Renal pelvis (tissue), 4 donors: ENCODE data around the gene TECPR1. TPM values are rescaled to one million over a fixed set of nuclear protein-coding genes. Genes with fewer than 3 reads are reported as not detected.
"Not testable (repeated sequence)": the region's sequence is repeated elsewhere in the genome, so short reads cannot be mapped to it uniquely, and the experiment has no call there.

Source experiments
- DNase-seq: peaks from one replicate; pipeline ENCODE4 v3.0.0-alpha.2; 2013
- polyA plus RNA-seq, 3 donors: library from polyadenylated mRNA; unstranded; fragments of 120-200 nt; gene quantifications; one replicate each; pipeline ENCODE4 v1.2.1, GENCODE V29; 2013; ENCODE audit not compliant: insufficient read length in 3 of 3

TECPR1 gene
- polyA plus RNA-seq, 3 donors: 15.9 to 28.5 (median 23.1) TPM

DNA sequence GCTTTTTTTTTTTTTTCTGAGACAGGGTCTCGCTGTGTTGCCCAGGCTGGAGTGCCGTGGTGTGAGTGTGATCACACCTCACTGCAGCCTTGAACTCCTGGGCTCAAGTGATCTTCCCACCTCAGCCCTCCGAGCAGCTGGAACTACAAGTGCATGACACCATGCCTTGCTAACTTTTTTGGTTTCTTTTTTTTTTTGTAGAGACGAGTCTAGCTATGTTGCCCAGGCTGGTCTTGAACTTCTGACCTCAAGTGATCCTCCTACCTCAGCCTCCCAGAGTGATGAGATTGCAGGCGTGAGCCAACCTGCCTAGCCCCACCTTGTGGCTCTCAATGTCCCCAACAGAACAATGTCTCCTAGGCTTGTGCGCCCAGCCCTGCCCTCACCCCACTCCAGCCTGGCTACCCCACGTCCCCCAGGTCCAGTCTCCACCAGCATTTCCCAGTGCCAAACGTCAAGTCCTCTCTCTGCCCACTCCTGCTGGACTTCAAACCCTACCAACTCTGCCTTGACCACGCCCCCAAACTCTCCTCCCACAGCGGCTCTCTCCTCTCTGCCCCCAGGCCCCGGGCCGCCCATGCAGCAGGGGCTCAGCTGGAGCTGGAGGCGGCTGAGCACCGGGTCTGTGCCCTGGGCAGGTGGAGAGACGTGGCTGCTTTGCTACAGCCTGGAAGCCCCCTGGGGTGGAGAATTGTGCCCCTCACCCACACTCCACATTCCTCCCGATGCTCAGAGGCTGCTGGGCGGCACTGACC, 21.9 kb downstream of the TECPR1 start:
- no peak for DNase-seq

GRCh38 chr7:98229441-98229840, 22.6 kb downstream of the TECPR1 start:
- no peak for DNase-seq

DNA sequence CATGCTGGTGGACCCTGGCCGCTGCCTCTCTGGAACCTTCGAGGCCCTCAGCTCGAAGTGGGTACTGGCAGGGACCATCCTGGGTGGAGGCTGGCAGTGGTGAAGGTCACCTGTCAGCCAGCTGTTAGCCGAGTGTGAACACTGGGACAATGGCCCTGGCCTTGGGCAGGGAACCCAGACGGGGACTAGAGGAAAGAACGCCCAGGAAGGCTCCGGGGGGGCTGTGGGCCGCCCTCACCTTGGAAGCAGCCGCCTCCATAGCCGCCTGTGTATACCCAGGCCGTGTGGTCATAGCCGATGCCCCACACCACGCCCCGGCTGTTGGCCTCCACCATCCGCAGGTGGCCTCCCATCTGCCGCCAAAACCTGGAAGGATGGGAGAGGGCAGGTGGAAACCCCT, 23.2 kb downstream of the TECPR1 start:
- DNase-seq: no peak

GRCh38 chr7:98227939-98228338, 24.1 kb downstream of the TECPR1 start:
- no peak for DNase-seq

- DNase-seq: no peak
Observed at GRCh38 chr7:98225913-98226614, 26.0 kb downstream of the TECPR1 start.

GRCh38 chr7:98224701-98225181, 27.3 kb downstream of the TECPR1 start:
- no peak for DNase-seq

DNA sequence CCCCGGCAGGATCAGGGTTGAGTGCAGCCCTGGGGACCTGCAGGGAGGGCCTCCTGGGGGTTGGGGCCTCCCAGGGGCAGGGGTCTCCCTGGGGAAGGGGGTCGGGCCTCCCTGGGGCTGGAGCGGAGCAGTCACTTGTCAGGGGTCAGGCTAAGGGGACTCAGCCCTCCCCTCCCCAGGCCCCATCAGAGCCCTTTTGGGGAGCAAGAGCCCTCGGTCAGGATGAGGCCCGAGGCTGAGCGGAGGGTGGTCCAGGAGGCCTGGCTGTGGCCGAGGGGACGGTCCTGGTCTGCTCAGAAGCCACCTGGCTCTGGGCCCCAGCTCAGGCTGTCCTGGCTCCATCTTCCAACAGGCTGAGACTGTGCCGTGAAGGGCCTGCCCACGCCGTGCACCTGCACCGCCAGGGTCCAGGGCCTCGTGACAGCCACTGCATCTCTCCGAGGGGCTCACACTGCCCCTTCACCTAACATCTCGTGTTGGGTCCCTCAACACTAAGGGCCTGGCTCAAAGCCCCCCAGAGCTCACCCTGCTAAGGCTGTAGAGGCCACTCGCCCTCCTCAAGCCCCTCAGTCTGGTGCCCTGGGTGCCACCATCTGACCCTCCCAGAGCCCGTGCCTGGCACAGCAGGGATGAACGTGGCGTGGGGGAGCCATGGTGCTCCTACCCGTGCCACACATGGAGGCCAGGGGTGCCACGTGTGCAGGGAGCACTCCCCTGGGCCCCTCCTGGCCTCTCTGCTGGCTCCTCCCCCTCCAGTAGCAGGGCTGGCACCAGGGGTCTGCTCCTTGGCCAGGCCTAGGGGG, 27.9 kb downstream of the TECPR1 start:
- no peak for DNase-seq

GRCh38 chr7:98223351-98223897, 28.6 kb downstream of the TECPR1 start:
- no peak for DNase-seq

GRCh38 chr7:98222533-98223195, 29.4 kb downstream of the TECPR1 start:
- DNase-seq: no peak

GRCh38 chr7:98221611-98222532, 30.2 kb downstream of the TECPR1 start:
- DNase-seq: no peak

GRCh38 chr7:98219382-98219781, 32.6 kb downstream of the TECPR1 start:
- not testable (repeated sequence) for DNase-seq

- no peak for DNase-seq
Observed at GRCh38 chr7:98217623-98218582, 34.1 kb downstream of the TECPR1 start.

- DNase-seq: no peak
Observed at GRCh38 chr7:98216941-98217622, 35.0 kb downstream of the TECPR1 start.

- DNase-seq: no peak
Observed at GRCh38 chr7:98215561-98216495, 36.2 kb downstream of the TECPR1 start.

GRCh38 chr7:98214811-98215321, 37.2 kb downstream of the TECPR1 start:
- DNase-seq: no peak

GRCh38 chr7:98213888-98214810, 37.9 kb downstream of the TECPR1 start:
- DNase-seq: no peak
